ES-I3 (cell line): ENCODE data around the gene TINAGL1.
A peak's percentile ranks its signal among the peaks of the same experiment; 100 is the strongest.

Experiments used
- H3K36me3 ChIP-seq: 2 replicates; pipeline ENCODE4 v1.6.1; 2013; ENCODE audit warnings: mild to moderate bottlenecking, low read length, control low read depth, moderate library complexity; ENCODE audit not compliant: insufficient read depth
- H3K4me1 ChIP-seq: 2 replicates; pipeline ENCODE4 v1.6.1; 2013; ENCODE audit warnings: mild to moderate bottlenecking, control low read depth, low read length; ENCODE audit not compliant: insufficient read depth
- H3K9ac ChIP-seq: 2 replicates; pipeline ENCODE4 v1.6.1; 2013; ENCODE audit warnings: low read depth, mild to moderate bottlenecking, low read length, moderate library complexity
- H3K9me3 ChIP-seq: 2 replicates; pipeline ENCODE4 v1.6.1; 2013; ENCODE audit warnings: mild to moderate bottlenecking, low read length, moderate library complexity; ENCODE audit not compliant: control insufficient read depth, insufficient read depth

Gene TINAGL1

DNA sequence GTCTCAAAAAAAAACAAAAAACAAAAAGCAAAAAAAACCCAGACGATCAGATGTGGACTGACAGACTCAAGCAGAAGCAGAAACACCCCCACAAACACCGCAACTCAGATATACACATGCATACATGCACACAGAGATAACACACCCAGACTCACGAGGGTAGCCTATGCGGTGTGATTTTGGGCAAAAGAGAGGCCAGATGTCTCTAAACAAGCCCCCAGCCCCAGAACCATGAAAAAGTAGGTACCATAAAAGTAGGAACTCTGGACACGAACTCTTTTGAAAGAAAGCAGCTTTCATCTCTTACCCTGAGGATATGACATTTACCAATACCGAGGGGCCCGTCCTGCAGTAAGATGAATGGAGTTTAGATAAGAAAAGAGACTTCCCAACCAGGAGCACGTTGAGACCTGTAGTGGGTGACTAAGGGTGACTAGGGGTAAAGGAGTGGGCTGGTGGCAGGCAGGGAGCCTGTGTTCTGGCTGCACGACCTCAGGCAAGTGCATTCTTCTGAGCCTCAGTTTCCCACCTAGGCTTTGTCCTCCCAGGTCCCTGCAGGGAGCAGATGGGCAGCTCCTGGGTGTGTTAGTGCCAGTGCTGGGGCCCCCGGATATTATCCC, 1.5 kb upstream of the TINAGL1 start:
- peaks cover 39% of the 10 kb centered on the region for H3K4me1 ChIP-seq
- no peaks in the 10 kb centered on the region for H3K36me3 ChIP-seq
- no peaks in the 10 kb centered on the region for H3K9me3 ChIP-seq
- no peak overlapping the region for H3K9ac ChIP-seq

- peak overlapping the region; percentile 48; the same call in 1 of the 2 replicates for H3K9ac ChIP-seq
- H3K9me3 ChIP-seq = no peaks in the 10 kb centered on the region
- peaks cover 45% of the 10 kb centered on the region for H3K4me1 ChIP-seq
- H3K36me3 ChIP-seq = no peaks in the 10 kb centered on the region
Measured at GRCh38 chr1:31575369-31576140, 760 bp upstream of the TINAGL1 start.

- peaks cover 57% of the 10 kb centered on the region for H3K4me1 ChIP-seq
Measured at GRCh38 chr1:31576743-31577455, 584 bp downstream of the TINAGL1 start.

DNA sequence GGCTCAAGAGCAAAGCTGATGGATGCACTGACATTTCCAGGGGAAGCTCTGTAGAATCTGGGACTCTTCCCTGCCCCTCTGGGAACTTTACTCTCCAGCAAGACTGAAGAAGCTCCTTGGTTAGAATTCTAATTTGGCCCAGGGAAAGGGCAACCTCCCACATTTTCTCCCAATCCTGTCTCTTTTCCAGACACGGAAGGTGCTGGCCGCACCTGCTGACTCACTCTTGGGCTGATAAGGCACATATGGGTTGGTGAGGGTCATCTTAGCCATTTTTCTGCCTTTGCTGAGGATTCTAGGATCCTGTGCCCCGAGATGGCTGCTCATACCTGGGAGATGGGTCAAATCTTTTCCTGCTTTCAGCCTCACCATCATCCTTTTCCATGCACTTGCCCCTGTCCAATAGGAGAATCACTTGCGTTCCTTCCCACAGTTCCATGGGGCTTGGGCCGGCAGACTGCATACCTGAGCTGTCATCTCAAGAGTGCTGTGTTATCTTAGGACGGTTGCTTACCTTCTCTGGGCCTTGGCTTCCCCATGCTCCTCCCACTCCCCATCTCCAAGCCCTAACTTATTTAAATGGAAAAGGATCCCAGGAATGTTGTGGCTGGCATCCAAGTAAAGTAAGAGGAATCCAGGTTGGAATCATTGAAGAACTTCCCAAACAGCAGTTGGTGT, 1.3 kb downstream of the TINAGL1 start:
- H3K9ac ChIP-seq = no peak overlapping the region
- no peaks in the 10 kb centered on the region for H3K9me3 ChIP-seq
- H3K4me1 ChIP-seq = peaks cover 62% of the 10 kb centered on the region
- H3K36me3 ChIP-seq = no peaks in the 10 kb centered on the region

More at GRCh38 chr1:31576743-31577455, 584 bp downstream of the TINAGL1 start:
- Histone ChIP-seq H3K9me3 (no peaks in the 10 kb centered on the region), H3K36me3 (no peaks in the 10 kb centered on the region), H3K9ac (peak overlapping the region; percentile 48; the same call in 1 of the 2 replicates)

DNA sequence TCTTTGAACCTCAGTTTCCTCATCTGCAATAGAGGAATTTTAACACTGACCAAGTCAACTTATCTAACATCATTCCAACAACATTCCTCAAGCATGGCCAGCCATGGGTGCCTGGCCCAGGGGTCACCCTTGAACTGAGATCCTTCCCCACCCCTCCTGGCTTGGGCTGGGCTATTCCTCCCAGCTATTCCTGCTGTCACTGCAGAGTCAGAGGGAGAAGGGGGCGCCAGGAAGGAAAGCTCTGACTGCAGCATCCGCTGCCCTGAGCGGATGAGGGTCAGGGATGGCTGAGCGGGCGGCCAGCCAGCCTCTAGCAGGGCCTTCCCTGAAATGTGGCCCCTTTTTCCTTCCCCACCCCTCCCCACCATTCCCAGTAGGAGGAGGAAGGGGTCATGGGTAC, 3.1 kb downstream of the TINAGL1 start:
- H3K4me1 ChIP-seq = peaks cover 66% of the 10 kb centered on the region

DNA sequence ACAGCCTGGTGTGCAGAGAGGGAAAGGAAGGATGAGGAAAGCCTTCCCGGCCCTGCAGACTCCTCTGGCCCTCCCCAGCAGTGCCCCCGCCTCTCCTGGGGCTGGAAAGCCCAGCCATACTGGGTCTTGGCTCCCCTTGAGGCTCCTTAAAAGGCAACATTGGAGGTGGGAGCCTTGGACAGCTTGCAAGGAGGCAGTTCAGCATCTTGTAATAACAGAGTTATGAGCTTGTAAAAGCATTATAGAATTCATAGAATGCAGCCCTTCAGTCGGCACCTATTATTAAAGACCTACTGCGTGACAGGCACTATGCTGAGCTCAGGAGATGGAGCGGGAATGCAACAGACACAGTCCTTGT, 4.2 kb downstream of the TINAGL1 start:
- Histone ChIP-seq H3K4me1 (peaks cover 57% of the 10 kb centered on the region), H3K9ac (no peak overlapping the region), H3K36me3 (no peaks in the 10 kb centered on the region), H3K9me3 (no peaks in the 10 kb centered on the region)

More for the DNA sequence above, 3.1 kb downstream of the TINAGL1 start:
- Histone ChIP-seq H3K9me3 (no peaks in the 10 kb centered on the region), H3K9ac (peak overlapping the region; percentile 18; the same call in 1 of the 2 replicates), H3K36me3 (no peaks in the 10 kb centered on the region)

- H3K4me1 ChIP-seq = peaks cover 53% of the 10 kb centered on the region
- no peaks in the 10 kb centered on the region for H3K9me3 ChIP-seq
- H3K36me3 ChIP-seq = no peaks in the 10 kb centered on the region
- H3K9ac ChIP-seq = no peak overlapping the region
Measured at GRCh38 chr1:31580891-31581603, 4.7 kb downstream of the TINAGL1 start.

DNA sequence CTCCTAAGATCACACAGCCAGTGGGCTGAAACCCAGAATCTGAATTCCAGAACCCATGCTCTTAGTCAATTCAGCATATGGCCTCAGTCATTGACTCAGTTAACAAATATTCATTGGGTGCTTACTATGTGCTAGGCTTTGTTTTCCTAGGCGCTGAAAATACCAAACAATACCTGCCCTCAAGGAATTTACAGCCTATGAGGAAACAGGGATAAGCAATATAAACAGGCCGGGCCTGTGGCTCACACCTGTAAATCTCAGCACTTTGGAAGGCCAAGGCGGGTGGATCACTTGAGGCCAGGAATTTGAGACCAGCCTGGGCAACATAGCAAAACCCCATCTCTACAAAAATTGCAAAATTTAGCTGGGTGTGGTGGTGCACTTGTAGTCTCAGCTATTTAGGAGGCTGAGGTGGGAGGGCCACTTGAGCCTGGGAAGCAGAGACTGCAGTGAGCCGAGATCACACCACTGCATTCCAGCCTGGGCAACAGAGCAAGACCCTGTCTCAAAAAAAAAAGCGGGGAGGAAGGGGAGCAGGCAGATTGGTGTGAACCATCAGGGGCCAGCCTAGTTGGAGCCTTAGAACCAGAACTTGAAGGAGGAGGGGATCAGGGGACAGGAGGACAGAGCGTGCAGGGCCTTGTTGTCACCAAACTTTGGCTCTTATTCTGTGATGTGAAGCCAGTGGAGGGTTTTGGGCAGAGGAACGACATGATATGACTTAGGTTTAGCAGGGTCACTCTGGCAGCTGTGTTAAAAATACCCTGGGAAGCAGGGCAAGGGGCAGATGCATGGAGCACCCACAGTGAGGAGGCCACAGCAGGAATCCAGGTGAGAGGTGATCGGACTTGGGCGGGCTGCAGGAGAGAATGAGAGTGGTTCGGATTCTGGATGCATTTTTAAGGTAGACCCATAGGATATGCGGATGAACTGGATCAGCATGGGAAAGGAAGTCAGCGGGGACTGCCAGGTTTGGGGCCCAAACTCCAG, 5.8 kb downstream of the TINAGL1 start:
- no peak overlapping the region for H3K9ac ChIP-seq
- H3K36me3 ChIP-seq = no peaks in the 10 kb centered on the region
- peaks cover 47% of the 10 kb centered on the region for H3K4me1 ChIP-seq
- H3K9me3 ChIP-seq = no peaks in the 10 kb centered on the region

DNA sequence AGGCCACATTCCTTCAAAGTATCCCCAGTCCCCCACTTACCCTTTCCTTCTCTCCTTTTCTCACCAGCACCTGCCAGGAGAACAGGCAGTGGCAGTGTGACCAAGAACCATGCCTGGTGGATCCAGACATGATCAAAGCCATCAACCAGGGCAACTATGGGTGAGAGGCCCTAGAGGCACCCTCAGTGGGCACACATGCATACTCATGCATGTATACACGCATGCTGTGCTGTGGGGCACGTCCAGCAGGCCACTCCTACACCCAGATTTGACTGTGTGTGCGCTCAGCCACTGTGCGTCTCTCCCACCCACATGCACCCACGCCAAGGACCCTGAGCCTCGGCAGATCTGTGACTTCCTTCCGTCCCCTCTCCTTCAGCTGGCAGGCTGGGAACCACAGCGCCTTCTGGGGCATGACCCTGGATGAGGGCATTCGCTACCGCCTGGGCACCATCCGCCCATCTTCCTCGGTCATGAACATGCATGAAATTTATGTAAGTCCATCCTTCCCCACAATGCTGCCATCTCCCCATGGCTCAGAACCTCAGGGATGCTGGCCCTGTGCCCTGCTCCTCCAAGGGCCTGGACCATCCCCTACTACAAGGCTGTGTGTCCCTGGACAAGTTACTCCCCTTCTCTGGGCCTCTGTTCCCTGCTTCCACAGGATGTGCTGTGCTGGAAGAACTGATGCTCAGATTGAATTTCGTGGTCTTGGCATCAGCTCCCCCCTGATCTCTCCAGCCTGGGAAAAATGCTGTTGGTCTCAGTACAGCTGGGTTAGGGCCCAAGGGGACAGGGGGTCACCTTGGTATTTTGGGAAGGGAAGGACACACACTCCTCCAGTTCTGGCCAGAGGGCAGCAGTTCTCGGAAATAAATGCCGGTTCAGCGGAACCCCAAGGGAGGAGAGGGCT, 7.0 kb downstream of the TINAGL1 start:
- Histone ChIP-seq H3K4me1 (peaks cover 44% of the 10 kb centered on the region), H3K9ac (no peak overlapping the region), H3K9me3 (no peaks in the 10 kb centered on the region), H3K36me3 (no peaks in the 10 kb centered on the region)

GRCh38 chr1:31583995-31584868, 7.9 kb downstream of the TINAGL1 start:
- no peak overlapping the region for H3K9ac ChIP-seq
- no peaks in the 10 kb centered on the region for H3K9me3 ChIP-seq
- no peaks in the 10 kb centered on the region for H3K36me3 ChIP-seq
- peaks cover 43% of the 10 kb centered on the region for H3K4me1 ChIP-seq

DNA sequence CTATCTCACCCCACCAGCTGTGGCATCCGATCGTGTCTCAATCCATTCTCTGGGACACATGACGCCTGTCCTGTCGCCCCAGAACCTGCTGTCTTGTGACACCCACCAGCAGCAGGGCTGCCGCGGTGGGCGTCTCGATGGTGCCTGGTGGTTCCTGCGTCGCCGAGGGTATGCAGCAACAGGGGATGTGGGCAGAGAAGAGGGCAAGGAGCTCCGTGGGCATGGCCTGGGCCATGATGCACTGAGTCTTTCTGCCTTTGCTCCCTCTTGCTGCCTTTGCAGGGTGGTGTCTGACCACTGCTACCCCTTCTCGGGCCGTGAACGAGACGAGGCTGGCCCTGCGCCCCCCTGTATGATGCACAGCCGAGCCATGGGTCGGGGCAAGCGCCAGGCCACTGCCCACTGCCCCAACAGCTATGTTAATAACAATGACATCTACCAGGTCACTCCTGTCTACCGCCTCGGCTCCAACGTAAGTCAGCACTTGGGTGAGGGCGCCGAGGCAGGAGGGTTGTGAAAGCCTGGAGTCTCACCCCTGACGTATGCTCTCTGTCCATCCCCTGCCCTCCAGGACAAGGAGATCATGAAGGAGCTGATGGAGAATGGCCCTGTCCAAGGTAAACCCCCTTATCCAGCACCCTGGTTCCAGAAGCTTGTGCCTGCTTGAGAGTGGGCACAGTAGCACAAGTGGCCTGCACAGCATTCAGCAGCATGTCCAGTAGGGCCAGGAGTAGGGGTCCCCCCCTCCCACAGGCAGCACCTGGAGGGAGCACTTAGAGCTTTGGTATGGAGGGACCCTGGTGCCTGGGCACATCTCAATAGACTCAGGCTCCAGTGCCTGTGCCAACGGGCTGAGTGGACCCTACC, 8.8 kb downstream of the TINAGL1 start:
- Histone ChIP-seq H3K9me3 (no peaks in the 10 kb centered on the region), H3K4me1 (peaks cover 35% of the 10 kb centered on the region), H3K36me3 (no peaks in the 10 kb centered on the region), H3K9ac (no peak overlapping the region)
